Activated CD4-positive, alpha-beta T cell treated with anti-CD3 and anti-CD28 coated beads for 36 hours (primary cell): Measurements from ENCODE around the gene KRTAP21-1. TPM values are rescaled to one million over a fixed set of nuclear protein-coding genes. Genes with fewer than 3 reads are reported as not detected.
"Not testable (repeated sequence)": the region's sequence is repeated elsewhere in the genome, so short reads cannot be mapped to it uniquely, and the experiment has no call there.

Experiments
- ATAC-seq: fragments of 200-7000 bp; cut with Tn5 transposase; one replicate; pipeline ENCODE4 v1.10.0; 2021; ENCODE audit warnings: mild to moderate bottlenecking, moderate library complexity
- CTCF ChIA-PET: fragments of 350-600 bp; sonication (Branson Sonifier 250); formaldehyde crosslinking; loops from one replicate; lab custom pipeline; 2021; ENCODE audit warnings: antibody characterized with exemption; lab: Charles Lee
- POLR2A ChIA-PET: fragments of 350-600 bp; sonication (Branson Sonifier 250); formaldehyde crosslinking; loops from one replicate; lab custom pipeline; 2021; ENCODE audit warnings: antibody characterized with exemption, inconsistent platforms; lab: Charles Lee
- DNase-seq: peaks from one replicate; pipeline ENCODE4 v3.0.0-alpha.2; 2020
- H3K27ac Mint-ChIP-seq: one replicate; pipeline ENCODE4 v1.8.0; 2021; ENCODE audit warnings: mixed read lengths
- H3K27me3 Mint-ChIP-seq: one replicate; pipeline ENCODE4 v1.8.0; 2021; ENCODE audit warnings: mixed read lengths
- H3K36me3 Mint-ChIP-seq: one replicate; pipeline ENCODE4 v1.8.0; 2021; ENCODE audit warnings: low read depth, mixed read lengths
- H3K4me1 Mint-ChIP-seq: one replicate; pipeline ENCODE4 v1.8.0; 2021; ENCODE audit warnings: mixed read lengths
- H3K4me3 Mint-ChIP-seq: one replicate; pipeline ENCODE4 v1.8.0; 2021; ENCODE audit warnings: mild to moderate bottlenecking, moderate library complexity, mixed read lengths
- H3K9me3 Mint-ChIP-seq: one replicate; pipeline ENCODE4 v1.8.0; 2021; ENCODE audit warnings: low read depth, mixed read lengths
- intact Hi-C, 2 experiments: fragments of 100-400 bp; cut with DNase I in 1 of 2; cut with micrococcal nuclease in 1 of 2; formaldehyde crosslinking; loops; one replicate each; pipeline versions ENCODE4 v1.14.2 to v1.15.1; 2022 to 2024; cut with DNase I, micrococcal nuclease
- total RNA-seq, 2 experiments: library from RNA; stranded (reverse); gene quantifications; one replicate each; pipeline ENCODE4 v1.2.3, GENCODE V29; 2021

KRTAP21-1 gene
- not detected for total RNA-seq

GRCh38 chr21:30755328-30755727 lies at the start of gene KRTAP21-1:
Gene KRTAP21-1, minus strand, starts transcription at chr21:30755428. Its CDS starts 50 bp downstream, at chr21:30755378.
- not testable (repeated sequence) for ATAC-seq

GRCh38 chr21:30800605-30801004 lies 45.4 kb upstream of the KRTAP21-1 start:
- CTCF ChIA-PET: no interaction called here
- no peak overlapping the region for H3K27ac Mint-ChIP-seq
- DNase-seq (no peak), ATAC-seq (no peak)
- no peak overlapping the region for H3K4me3 Mint-ChIP-seq
- H3K36me3 Mint-ChIP-seq: no peaks in the 10 kb centered on the region
- intact Hi-C loops: no loop called here
- peaks cover 14% of the 10 kb centered on the region for H3K27me3 Mint-ChIP-seq
- POLR2A ChIA-PET: no interaction called here
- H3K4me1 Mint-ChIP-seq: no peaks in the 10 kb centered on the region
- H3K9me3 Mint-ChIP-seq: no peaks in the 10 kb centered on the region

More at GRCh38 chr21:30755328-30755727, at the start of gene KRTAP21-1:
- intact Hi-C loops, CTCF ChIA-PET, H3K27ac Mint-ChIP-seq, H3K4me3 Mint-ChIP-seq, H3K9me3 Mint-ChIP-seq, H3K4me1 Mint-ChIP-seq, DNase-seq, POLR2A ChIA-PET, H3K27me3 Mint-ChIP-seq, H3K36me3 Mint-ChIP-seq: not testable (repeated sequence)

GRCh38 chr21:30793581-30794314 lies 38.5 kb upstream of the KRTAP21-1 start:
- ChIA-PET POLR2A (no interaction called here), CTCF (no interaction called here)
- Mint-ChIP-seq H3K27me3 (peaks cover 15% of the 10 kb centered on the region), H3K4me3 (no peak overlapping the region), H3K4me1 (no peaks in the 10 kb centered on the region), H3K9me3 (no peaks in the 10 kb centered on the region), H3K27ac (no peak overlapping the region), H3K36me3 (no peaks in the 10 kb centered on the region)
- ATAC-seq: no peak
- DNase-seq: no peak
- intact Hi-C loops: no loop called here

- peaks cover 9% of the 10 kb centered on the region for H3K27me3 Mint-ChIP-seq
- H3K27ac Mint-ChIP-seq: no peak overlapping the region
- no peak for ATAC-seq
- ChIA-PET CTCF (no interaction called here), POLR2A (no interaction called here)
- intact Hi-C loops: no loop called here
- H3K4me1 Mint-ChIP-seq: no peaks in the 10 kb centered on the region
- no peak for DNase-seq
- H3K9me3 Mint-ChIP-seq: peaks cover 3% of the 10 kb centered on the region
- no peak overlapping the region for H3K4me3 Mint-ChIP-seq
- H3K36me3 Mint-ChIP-seq: no peaks in the 10 kb centered on the region
Observed at GRCh38 chr21:30779249-30779648, 24.0 kb upstream of the KRTAP21-1 start.

- Mint-ChIP-seq H3K27me3 (no peaks in the 10 kb centered on the region), H3K27ac (no peak overlapping the region), H3K36me3 (no peaks in the 10 kb centered on the region), H3K4me3 (no peak overlapping the region), H3K9me3 (no peaks in the 10 kb centered on the region), H3K4me1 (no peaks in the 10 kb centered on the region)
- CTCF ChIA-PET: no interaction called here
- ATAC-seq (no peak), DNase-seq (no peak)
- intact Hi-C loops: no loop called here
- POLR2A ChIA-PET: no interaction called here
Observed at GRCh38 chr21:30769724-30770431, 14.7 kb upstream of the KRTAP21-1 start.

- Mint-ChIP-seq H3K4me3 (no peak overlapping the region), H3K4me1 (no peaks in the 10 kb centered on the region), H3K36me3 (no peaks in the 10 kb centered on the region), H3K27ac (no peak overlapping the region), H3K27me3 (peaks cover 5% of the 10 kb centered on the region), H3K9me3 (no peaks in the 10 kb centered on the region)
- DNase-seq (no peak), ATAC-seq (no peak)
- intact Hi-C loops: no loop called here
- ChIA-PET POLR2A (no interaction called here), CTCF (interaction anchor here (0.6 kb wide), 1 partner anchor 37 kb away, joined by 3 read pairs; no protein-coding TSS in a partner anchor)
Observed at GRCh38 chr21:30760776-30761175, 5.5 kb upstream of the KRTAP21-1 start.

GRCh38 chr21:30758306-30758705 lies 3.1 kb upstream of the KRTAP21-1 start:
- ATAC-seq: no peak
- intact Hi-C loops: no loop called here
- CTCF ChIA-PET: no interaction called here
- H3K4me3 Mint-ChIP-seq: no peak overlapping the region
- peaks cover 2% of the 10 kb centered on the region for H3K27me3 Mint-ChIP-seq
- DNase-seq: no peak
- POLR2A ChIA-PET: no interaction called here
- no peaks in the 10 kb centered on the region for H3K9me3 Mint-ChIP-seq
- H3K36me3 Mint-ChIP-seq: no peaks in the 10 kb centered on the region
- H3K4me1 Mint-ChIP-seq: no peaks in the 10 kb centered on the region
- no peak overlapping the region for H3K27ac Mint-ChIP-seq

GRCh38 chr21:30747159-30747558 lies 8.1 kb downstream of the KRTAP21-1 start, which contains the start of gene KRTAP21-2:
Gene KRTAP21-2, minus strand, starts transcription at chr21:30747259. Its CDS starts 57 bp downstream, at chr21:30747202.
- Mint-ChIP-seq H3K4me3 (no peak within 1 kb of the TSS), H3K36me3 (no peaks in the 10 kb centered on the region), H3K4me1 (no peaks in the 10 kb centered on the region), H3K27ac (no peak within 1 kb of the TSS), H3K9me3 (no peaks in the 10 kb centered on the region), H3K27me3 (peaks cover 7% of the 10 kb centered on the region)
- ChIA-PET POLR2A (no interaction called here), CTCF (no interaction called here)
- ATAC-seq (no peak), DNase-seq (no peak)
- intact Hi-C loops: no loop called here

- Mint-ChIP-seq H3K4me1 (no peaks in the 10 kb centered on the region), H3K4me3 (no peak overlapping the region)
- CTCF ChIA-PET: no interaction called here
Observed at GRCh38 chr21:30740462-30740861, 14.8 kb downstream of the KRTAP21-1 start.

GRCh38 chr21:30733026-30733425 lies 22.2 kb downstream of the KRTAP21-1 start:
- no peak overlapping the region for H3K4me3 Mint-ChIP-seq
- H3K27ac Mint-ChIP-seq: no peak overlapping the region
- POLR2A ChIA-PET: no interaction called here
- intact Hi-C loops: loop anchor here in 1 of 2 experiments (2.0 kb wide), 1 partner anchor 392 kb away; no protein-coding TSS in a partner anchor
- no peaks in the 10 kb centered on the region for H3K4me1 Mint-ChIP-seq
- H3K9me3 Mint-ChIP-seq: no peaks in the 10 kb centered on the region
- CTCF ChIA-PET: interaction anchor here (0.7 to 1.2 kb wide), 3 partner anchors 13 to 399 kb away, joined by 3 to 4 read pairs (median 3); no protein-coding TSS in a partner anchor
- no peaks in the 10 kb centered on the region for H3K36me3 Mint-ChIP-seq
- peaks cover 6% of the 10 kb centered on the region for H3K27me3 Mint-ChIP-seq
- ATAC-seq (no peak), DNase-seq (no peak)

More at GRCh38 chr21:30740462-30740861, 14.8 kb downstream of the KRTAP21-1 start:
- DNase-seq (no peak), ATAC-seq (no peak)
- intact Hi-C loops: no loop called here
- H3K9me3 Mint-ChIP-seq: no peaks in the 10 kb centered on the region
- peaks cover 17% of the 10 kb centered on the region for H3K27me3 Mint-ChIP-seq
- H3K27ac Mint-ChIP-seq: no peak overlapping the region
- POLR2A ChIA-PET: no interaction called here
- no peaks in the 10 kb centered on the region for H3K36me3 Mint-ChIP-seq

- ChIA-PET POLR2A (no interaction called here), CTCF (no interaction called here)
- ATAC-seq (no peak), DNase-seq (no peak)
- Mint-ChIP-seq H3K4me1 (no peaks in the 10 kb centered on the region), H3K27me3 (peaks cover 21% of the 10 kb centered on the region), H3K36me3 (no peaks in the 10 kb centered on the region), H3K27ac (no peak overlapping the region), H3K9me3 (no peaks in the 10 kb centered on the region), H3K4me3 (no peak overlapping the region)
- intact Hi-C loops: no loop called here
Observed at GRCh38 chr21:30726726-30727125, 28.5 kb downstream of the KRTAP21-1 start.
